ENCODE measurements around the gene TSPAN31.

TSPAN31 gene

GRCh38 chr12:57722716-57723629, 21.9 kb upstream of the TSPAN31 start:
- DNase-seq: no peak

DNA sequence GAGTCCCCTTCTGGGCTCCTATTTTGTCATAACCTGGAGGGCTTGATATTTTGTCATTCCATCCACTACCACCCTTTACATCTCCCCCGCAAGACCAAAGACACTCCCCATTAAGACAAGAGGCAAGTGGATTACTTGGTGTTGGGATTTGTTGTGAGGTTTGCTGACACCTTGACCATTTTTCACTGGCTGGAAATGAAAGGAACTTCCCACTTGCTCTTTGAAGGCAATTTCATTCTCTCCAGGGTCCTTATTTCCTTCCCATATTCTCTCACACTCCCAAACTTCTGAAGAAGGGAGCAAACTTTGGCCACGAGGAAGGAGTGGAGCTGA, 21.2 kb upstream of the TSPAN31 start:
- no peak for DNase-seq

- DNase-seq: no peak
Measured at GRCh38 chr12:57724003-57724935, 20.6 kb upstream of the TSPAN31 start.

DNA sequence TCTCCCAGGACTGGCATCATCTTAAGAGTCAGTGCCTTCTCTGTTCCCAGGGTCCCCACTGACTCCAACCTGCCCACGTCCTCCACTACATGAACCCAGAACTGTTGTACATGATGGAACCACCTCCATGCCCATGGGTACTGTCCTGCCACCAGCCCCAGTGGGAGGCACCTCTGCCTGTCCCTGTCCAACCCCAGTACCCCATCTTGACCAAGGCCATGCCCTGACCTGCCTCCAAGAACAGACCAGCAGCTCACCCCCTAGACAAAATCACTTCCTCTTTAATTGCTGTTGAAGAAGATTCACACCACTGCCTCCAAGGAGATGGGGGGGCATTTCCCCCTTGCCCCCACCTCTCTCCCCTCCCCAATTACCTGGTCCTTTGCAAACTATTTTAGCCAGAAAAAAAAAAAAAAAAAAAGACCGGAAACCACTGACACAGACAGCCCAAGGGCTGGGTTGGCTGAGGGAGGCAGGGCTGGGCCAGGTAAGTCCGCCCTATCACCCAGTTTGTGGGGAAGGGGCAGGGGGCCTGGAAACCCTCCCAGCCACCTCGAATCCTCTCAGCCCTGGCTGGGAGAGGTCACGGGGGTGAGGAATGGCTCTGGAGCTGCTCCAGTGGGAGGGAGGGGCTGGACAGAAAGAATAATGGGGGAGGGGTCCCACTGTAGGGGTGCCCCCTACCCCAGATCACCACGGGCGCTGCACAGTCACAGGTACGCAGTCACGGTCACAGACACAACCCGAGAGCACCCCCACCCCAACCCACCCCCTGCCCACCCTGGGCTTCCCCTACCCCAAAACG, 19.7 kb upstream of the TSPAN31 start:
- DNase-seq: no peak

DNA sequence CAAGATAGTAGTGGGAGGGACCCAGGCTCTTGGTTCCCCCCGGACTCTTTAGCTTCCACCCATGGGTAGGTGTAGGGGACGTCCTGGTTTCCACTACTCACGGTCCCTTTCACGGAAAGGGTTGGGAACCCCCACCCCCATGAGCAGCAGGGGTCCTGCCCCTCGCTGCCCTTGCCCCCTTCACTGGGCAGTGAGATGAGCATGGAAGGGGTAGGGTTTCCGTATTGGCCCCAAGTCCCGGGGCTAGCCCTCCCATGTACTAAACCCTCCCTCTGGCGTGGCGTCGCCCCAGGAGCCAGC, 19.0 kb upstream of the TSPAN31 start:
- DNase-seq: no peak

DNA sequence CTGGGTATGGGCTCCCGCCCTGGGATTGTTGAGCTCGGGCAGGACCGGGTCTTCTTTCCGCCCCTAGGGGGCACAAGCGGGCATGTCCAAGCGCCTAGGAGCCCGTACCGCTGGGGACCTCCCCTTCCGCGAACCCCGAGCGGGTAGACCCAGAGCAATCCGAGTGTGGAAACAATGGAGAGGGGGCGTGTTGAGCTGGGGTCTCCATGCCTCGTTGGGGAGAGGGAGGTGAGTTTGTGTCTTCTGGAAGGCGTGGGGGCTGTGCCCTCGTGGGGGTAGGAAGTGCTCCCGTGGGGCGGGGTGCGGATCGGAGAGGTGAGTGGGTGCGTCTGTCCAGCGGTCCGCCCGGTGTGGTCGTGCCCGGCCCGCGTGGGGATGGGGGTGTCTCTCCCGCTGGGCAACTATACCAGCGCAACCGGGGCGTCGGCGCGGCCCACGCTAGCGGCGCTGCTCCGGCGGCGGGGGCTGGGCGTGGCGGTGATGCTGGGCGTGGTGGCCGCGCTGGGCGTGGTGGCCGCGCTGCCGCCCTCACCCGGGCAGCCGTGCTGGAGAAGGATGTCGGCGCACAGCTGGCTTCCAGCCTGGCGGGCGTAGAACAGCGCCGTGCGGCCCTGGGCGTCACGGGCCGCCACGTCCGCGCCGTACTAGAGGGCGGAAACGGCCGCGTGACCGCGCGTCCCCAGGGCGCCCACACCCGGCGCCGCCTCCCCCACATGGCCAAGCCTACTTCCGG, 18.5 kb upstream of the TSPAN31 start:
- peak; percentile 44 for DNase-seq

- DNase-seq: no peak
Measured at GRCh38 chr12:57726884-57727757, 17.7 kb upstream of the TSPAN31 start.

GRCh38 chr12:57727758-57728395, 17.0 kb upstream of the TSPAN31 start:
- DNase-seq: no peak

DNA sequence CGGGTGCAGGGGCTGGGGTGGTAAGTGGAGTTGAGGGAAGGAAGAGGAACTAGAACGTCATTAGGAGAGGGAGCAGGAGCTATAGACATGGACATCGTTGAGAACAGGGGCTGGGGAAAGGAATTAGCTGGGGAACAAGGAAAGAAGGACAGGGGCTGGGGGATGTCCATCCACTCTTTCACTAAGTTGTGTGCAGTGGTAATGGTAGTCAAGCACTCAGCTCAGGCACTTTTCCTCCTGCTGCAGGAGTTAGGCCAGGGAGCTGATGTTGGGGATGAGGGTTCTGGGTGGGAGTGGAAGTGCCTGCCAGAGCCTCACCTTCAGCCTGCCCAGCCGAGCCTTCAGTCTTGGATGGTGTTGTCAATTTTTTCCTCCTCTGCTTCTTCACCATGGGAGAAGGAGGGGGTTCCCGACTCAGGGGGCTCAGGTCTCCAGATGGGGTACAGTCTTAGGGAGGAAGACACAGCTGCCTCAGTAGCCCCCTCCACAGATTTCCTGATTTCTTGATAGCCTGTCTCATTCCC, 15.5 kb upstream of the TSPAN31 start:
- DNase-seq: no peak

- DNase-seq: no peak
Measured at GRCh38 chr12:57730336-57731067, 14.3 kb upstream of the TSPAN31 start.

DNA sequence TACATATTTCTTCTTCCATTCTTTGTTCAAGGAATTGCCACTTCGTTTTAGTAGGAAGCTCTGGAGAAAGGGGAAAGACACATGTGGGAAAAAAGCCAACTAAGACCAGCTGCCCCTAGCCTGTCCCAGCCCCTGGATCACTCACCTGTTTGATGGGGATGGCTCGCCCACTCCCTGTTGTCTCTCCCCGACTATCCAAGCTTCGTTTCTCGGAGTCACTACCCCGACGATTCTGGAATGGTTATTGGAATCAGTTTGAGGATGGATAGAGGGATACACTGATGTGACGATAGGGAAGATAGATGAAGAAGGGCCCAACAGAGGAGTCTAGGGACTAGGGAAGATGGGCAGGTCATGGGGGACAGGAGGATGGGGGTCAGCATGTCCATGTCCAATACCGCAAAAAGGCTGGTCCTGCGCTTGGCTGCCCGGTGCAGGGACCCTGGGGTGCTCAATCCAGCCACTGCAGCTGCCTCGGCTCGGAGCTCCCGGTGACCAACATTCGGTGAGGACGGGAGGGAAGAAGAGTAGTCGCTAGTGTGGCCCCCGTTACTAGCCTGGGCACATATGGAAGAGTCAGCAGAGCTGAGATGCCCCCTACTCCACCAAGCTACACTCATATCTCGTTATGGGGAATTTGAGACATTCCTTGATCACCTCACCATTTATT, 13.3 kb upstream of the TSPAN31 start:
- DNase-seq: no peak

DNA sequence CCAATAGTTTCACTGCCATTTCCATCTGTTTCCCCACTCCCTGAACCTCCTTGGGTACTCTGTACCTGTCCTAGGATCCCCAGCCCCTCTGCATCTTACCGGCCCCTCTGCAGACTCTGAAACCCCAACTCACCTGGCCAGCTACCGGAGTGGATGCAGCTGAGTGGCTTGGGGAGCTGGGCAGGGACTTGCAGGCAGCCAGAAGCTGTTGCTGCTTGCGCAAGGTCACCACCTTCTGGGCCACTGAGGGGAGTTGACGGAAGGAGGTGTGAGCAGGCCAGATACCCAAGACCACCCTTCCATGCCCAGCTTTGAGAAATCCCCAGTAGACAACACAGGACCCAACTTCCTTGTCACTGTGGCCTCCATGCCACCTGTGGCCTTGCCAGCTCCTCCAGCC, 12.6 kb upstream of the TSPAN31 start:
- DNase-seq: no peak

GRCh38 chr12:57732726-57733593, 11.9 kb upstream of the TSPAN31 start:
- no peak for DNase-seq

DNA sequence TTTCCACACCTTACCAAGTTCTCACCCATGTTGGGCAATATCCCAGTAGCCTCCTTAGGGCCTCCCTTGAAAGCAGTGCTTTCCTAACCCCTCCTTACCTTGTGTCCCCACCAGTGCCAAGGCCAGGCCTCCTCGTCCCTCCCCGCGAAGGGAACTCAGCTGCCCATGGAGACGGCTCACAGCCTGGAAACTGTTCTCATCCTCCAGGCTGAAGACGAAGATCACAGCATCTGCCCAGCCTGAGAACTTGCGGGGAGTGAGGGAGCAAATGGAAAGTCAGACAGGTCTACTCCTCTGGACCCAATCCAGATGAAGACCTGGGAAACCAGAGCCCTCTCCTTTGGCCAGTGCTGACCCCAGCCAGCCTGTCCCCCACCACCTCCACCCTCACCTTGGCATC, 10.9 kb upstream of the TSPAN31 start:
- DNase-seq: no peak

DNA sequence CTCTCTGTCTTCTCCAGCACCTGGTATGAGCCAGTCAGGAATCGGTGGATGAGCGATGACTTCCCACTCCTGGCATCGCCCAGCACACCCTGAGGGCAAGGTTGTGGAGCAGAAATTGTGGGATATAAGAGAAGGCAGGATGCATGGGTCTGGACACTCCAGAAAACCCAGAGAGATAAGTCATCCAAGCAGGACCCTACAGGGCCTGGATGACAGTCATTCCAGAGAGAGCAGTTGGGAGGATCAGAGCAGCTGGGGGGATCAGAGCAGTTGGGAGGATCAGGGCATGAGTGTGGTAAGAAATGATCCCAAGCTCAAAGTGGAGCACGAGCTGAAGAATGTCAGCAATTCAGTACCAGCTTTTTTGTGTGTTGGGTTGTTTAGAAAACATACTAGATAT, 10.2 kb upstream of the TSPAN31 start:
- no peak for DNase-seq

DNA sequence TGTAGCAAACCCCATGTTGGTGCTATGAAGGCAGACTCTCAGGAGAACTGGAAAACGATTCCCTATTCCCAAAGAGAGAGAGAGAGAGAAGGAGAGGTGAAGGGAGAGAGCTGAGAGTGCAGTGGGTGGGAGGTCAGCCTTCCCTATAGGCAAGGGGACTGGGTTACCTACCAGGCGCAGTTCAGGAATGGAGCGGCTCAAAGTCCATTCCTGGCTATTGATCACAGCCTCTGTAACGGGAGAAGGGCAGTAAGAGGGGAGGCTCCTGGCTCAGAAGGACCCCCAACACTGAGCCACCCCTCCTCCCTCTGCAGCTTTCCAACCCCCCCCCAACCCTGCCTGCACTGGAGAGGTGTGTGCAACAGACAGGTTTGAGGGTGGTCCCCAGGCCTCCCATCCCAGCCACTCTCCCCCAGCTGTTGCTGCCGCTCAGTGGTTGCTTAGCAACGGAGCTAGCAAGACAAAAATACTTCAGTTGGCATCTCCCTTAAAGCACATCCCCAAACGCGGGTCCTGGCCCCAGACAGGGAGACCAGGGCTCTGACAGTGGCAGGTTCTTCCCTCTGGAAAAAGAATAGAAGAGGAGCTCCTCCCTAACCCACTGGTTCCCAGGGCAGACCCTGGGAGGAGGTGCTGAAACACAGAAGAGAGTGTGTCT, 9.5 kb upstream of the TSPAN31 start:
- DNase-seq: no peak

DNA sequence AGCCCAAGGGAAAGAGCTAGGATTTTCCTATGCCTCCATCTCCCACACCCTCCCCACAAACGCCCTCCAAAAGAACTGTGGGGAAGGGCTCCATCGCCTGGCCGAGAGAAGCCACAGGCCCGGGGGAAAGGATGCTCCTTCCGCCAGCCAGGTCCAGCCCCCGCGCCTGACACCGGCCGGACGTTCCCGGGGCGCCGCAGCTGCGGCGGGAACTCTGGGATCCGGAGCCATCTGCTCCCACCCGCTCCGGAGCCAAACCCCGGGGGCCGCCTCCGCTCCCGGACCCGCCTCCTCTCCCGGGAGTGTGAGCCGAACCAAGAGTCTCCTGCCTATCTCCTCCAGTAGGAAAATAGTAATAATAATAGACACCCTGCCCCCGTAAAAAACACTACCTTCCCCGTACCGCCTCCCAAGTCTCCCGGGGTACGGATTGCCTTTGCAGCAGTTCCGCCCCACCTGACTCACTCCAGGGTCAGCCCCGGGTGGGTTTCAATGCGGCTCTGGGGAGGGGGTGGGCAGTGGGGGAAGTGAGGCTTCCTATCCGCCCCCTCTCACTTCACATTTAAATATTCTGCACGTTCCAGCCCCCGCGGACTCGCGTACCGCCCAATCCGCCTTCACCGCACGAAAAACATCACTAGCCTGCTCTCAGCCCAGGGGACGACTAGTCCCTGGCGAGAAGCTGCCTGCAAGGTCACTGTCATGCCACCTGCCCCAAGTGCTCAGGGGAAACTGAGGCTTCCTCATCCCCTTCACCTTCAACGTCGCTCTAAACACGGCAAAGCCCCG, 8.7 kb upstream of the TSPAN31 start:
- no peak for DNase-seq

Measured in activated CD8-positive, alpha-beta memory T cell treated with anti-CD3 and anti-CD28 coated beads, Interleukin-2, amount 50 U/mL, for 4 hours (primary cell).